Type B pancreatic cell (in vitro differentiated cells): Measurements from ENCODE around the gene ERC2. TPM values are rescaled to one million over a fixed set of nuclear protein-coding genes. Genes with fewer than 3 reads are reported as not detected.
A peak's percentile ranks its signal among the peaks of the same experiment; 100 is the strongest.

Experiments
- DNase-seq: peaks from one replicate; pipeline ENCODE4 v3.0.0; 2021; ENCODE audit warnings: mixed read lengths; ENCODE audit not compliant: unreplicated experiment; ENCODE audit errors: extremely low spot score
- H3K27ac Mint-ChIP-seq: 2 replicates; pipeline ENCODE4 v1.8.0; 2021; ENCODE audit warnings: mild to moderate bottlenecking, mixed read lengths
- H3K27me3 Mint-ChIP-seq: 2 replicates; pipeline ENCODE4 v1.8.0; 2021; ENCODE audit warnings: mixed read lengths
- H3K36me3 Mint-ChIP-seq: 2 replicates; pipeline ENCODE4 v1.8.0; 2021; ENCODE audit warnings: mixed read lengths
- H3K4me1 Mint-ChIP-seq: one replicate; pipeline ENCODE4 v1.8.0; 2021; ENCODE audit warnings: mixed read lengths; ENCODE audit not compliant: unreplicated experiment
- H3K4me3 Mint-ChIP-seq: 2 replicates; pipeline ENCODE4 v1.8.0; 2021; ENCODE audit warnings: mild to moderate bottlenecking, mixed read lengths
- H3K9me3 Mint-ChIP-seq: 2 replicates; pipeline ENCODE4 v1.8.0; 2021; ENCODE audit warnings: mixed read lengths
- CTCF ChIP-seq: fragments of 200-600 bp; sonication (generic); conservative IDR thresholded peaks from 2 replicates; pipeline ENCODE4 v1.5.0; 2021; ENCODE audit warnings: antibody characterized with exemption, mild to moderate bottlenecking
- total RNA-seq: library from RNA; stranded (reverse); gene quantifications from 2 replicates; pipeline ENCODE4 v1.2.1, GENCODE V29; 2021; ENCODE audit warnings: low replicate concordance

The ERC2 gene
- total RNA-seq, 1 donor from 2014 or later: 6.1 TPM

- TF ChIP-seq CTCF: no peak
- H3K4me1 Mint-ChIP-seq: peaks cover 35% of the 10 kb centered on the region
- H3K27me3 Mint-ChIP-seq: no peaks in the 10 kb centered on the region
- no peaks in the 10 kb centered on the region for H3K9me3 Mint-ChIP-seq
- no peaks in the 10 kb centered on the region for H3K36me3 Mint-ChIP-seq
- H3K4me3 Mint-ChIP-seq: peak overlapping the region; percentile 29
- H3K27ac Mint-ChIP-seq: no peak overlapping the region
- DNase-seq: no peak
These were observed 888.8 kb downstream of the ERC2 start for GRCh38 chr3:55579496-55579895.

GRCh38 chr3:55576621-55577388 is 891.5 kb downstream of the ERC2 start:
- H3K27ac Mint-ChIP-seq: peak overlapping the region; percentile 71
- H3K4me3 Mint-ChIP-seq: peak overlapping the region; percentile 21

GRCh38 chr3:55574671-55575070 is 893.6 kb downstream of the ERC2 start:
- Mint-ChIP-seq H3K4me1 (peaks cover 56% of the 10 kb centered on the region), H3K27me3 (peaks cover 8% of the 10 kb centered on the region), H3K4me3 (no peak overlapping the region), H3K9me3 (no peaks in the 10 kb centered on the region), H3K27ac (no peak overlapping the region), H3K36me3 (no peaks in the 10 kb centered on the region)
- no peak for TF ChIP-seq CTCF
- DNase-seq: no peak

More at GRCh38 chr3:55576621-55577388, 891.5 kb downstream of the ERC2 start:
- TF ChIP-seq CTCF: no peak
- peaks cover 8% of the 10 kb centered on the region for H3K27me3 Mint-ChIP-seq
- no peaks in the 10 kb centered on the region for H3K36me3 Mint-ChIP-seq
- no peak for DNase-seq
- no peaks in the 10 kb centered on the region for H3K9me3 Mint-ChIP-seq
- H3K4me1 Mint-ChIP-seq: peaks cover 45% of the 10 kb centered on the region

- Mint-ChIP-seq H3K4me1 (peaks cover 55% of the 10 kb centered on the region), H3K9me3 (peaks cover 6% of the 10 kb centered on the region)
These were observed 895.5 kb downstream of the ERC2 start for GRCh38 chr3:55572816-55573215.

GRCh38 chr3:55571913-55572312 is 896.4 kb downstream of the ERC2 start:
- Mint-ChIP-seq H3K36me3 (no peaks in the 10 kb centered on the region), H3K4me3 (peak overlapping the region; percentile 68), H3K27me3 (peaks cover 8% of the 10 kb centered on the region), H3K27ac (peak overlapping the region; percentile 91), H3K4me1 (peaks cover 46% of the 10 kb centered on the region), H3K9me3 (peaks cover 6% of the 10 kb centered on the region)
- TF ChIP-seq CTCF: peak; percentile 64
- no peak for DNase-seq

More at GRCh38 chr3:55572816-55573215, 895.5 kb downstream of the ERC2 start:
- Mint-ChIP-seq H3K36me3 (no peaks in the 10 kb centered on the region), H3K27me3 (peaks cover 8% of the 10 kb centered on the region), H3K4me3 (no peak overlapping the region), H3K27ac (no peak overlapping the region)
- no peak for DNase-seq
- no peak for TF ChIP-seq CTCF
